DOHH2 (cell line): Measurements from ENCODE around the gene COA3.

Experiments used
- H3F3A ChIP-seq: fragments of 200-600 bp; sonication (generic), shearing (Covaris generic); 2 replicates; pipeline ENCODE4 v1.6.0; 2016; ENCODE audit warnings: antibody characterized with exemption, mild to moderate bottlenecking; ENCODE audit not compliant: control insufficient read depth, insufficient read depth
- H3K27ac ChIP-seq: fragments of 200-600 bp; sonication (generic); 2 replicates; pipeline ENCODE4 v1.5.1; 2014; ENCODE audit warnings: low read depth, mild to moderate bottlenecking, low read length, moderate library complexity
- H3K27me3 ChIP-seq: fragments of 200-600 bp; sonication (generic); 2 replicates; pipeline ENCODE4 v1.6.1; 2014; ENCODE audit warnings: mild to moderate bottlenecking, low read length, mixed read lengths; ENCODE audit not compliant: control insufficient read depth
- H3K36me3 ChIP-seq: fragments of 200-600 bp; sonication (generic); 2 replicates; pipeline ENCODE4 v1.6.1; 2014; ENCODE audit warnings: mild to moderate bottlenecking, low read length, moderate library complexity, mixed read lengths; ENCODE audit not compliant: control insufficient read depth
- H3K4me1 ChIP-seq: fragments of 200-600 bp; sonication (generic); 2 replicates; pipeline ENCODE4 v1.6.1; 2014; ENCODE audit warnings: mild to moderate bottlenecking, low read length, mixed read lengths; ENCODE audit not compliant: control insufficient read depth
- H3K4me2 ChIP-seq: fragments of 200-600 bp; sonication (generic); 2 replicates; pipeline ENCODE4 v1.6.0; 2014; ENCODE audit warnings: mild to moderate bottlenecking, low read length, moderate library complexity
- H3K4me3 ChIP-seq: fragments of 200-600 bp; sonication (generic); 2 replicates; pipeline ENCODE4 v1.5.1; 2014; ENCODE audit warnings: mild to moderate bottlenecking, low read length, mixed read lengths
- H3K79me2 ChIP-seq: fragments of 200-600 bp; sonication (generic); 2 replicates; pipeline ENCODE4 v1.6.1; 2014; ENCODE audit warnings: mild to moderate bottlenecking, low read length, mixed read lengths; ENCODE audit not compliant: control insufficient read depth
- H3K9me2 ChIP-seq: fragments of 200-600 bp; sonication (generic); replicated peaks from 2 replicates; pipeline ENCODE4 v1.6.1; 2014; ENCODE audit warnings: mild to moderate bottlenecking, low read length, mixed read lengths; ENCODE audit not compliant: control insufficient read depth
- H3K9me3 ChIP-seq: fragments of 200-600 bp; sonication (generic); 2 replicates; pipeline ENCODE4 v1.6.1; 2014; ENCODE audit warnings: antibody characterized with exemption, low read length, mixed read lengths; ENCODE audit not compliant: control insufficient read depth, insufficient read depth
- H4K20me1 ChIP-seq: fragments of 200-600 bp; sonication (generic); 2 replicates; pipeline ENCODE4 v1.6.0; 2014; ENCODE audit warnings: low read depth, mild to moderate bottlenecking, antibody characterized with exemption, low read length, moderate library complexity; ENCODE audit not compliant: control insufficient read depth, insufficient read depth
- CTCF ChIP-seq: fragments of 200-600 bp; sonication (generic); IDR thresholded peaks from one replicate; pipeline ENCODE4 v1.5.1; 2014; ENCODE audit warnings: antibody characterized with exemption, mild to moderate bottlenecking, low read depth, low read length; ENCODE audit not compliant: poor library complexity, severe bottlenecking
- EZH2phosphoT487 ChIP-seq: fragments of 200-600 bp; sonication (generic); IDR thresholded peaks from 2 replicates; pipeline ENCODE4 v1.6.1; 2017; ENCODE audit warnings: borderline replicate concordance, mild to moderate bottlenecking, antibody characterized with exemption, low read length, moderate library complexity, mixed read lengths

COA3 gene

GRCh38 chr17:42835732-42836131 is 37.2 kb upstream of the COA3 start:
- H3K9me2 ChIP-seq, result no peaks in the 10 kb centered on the region
- TF ChIP-seq CTCF (no peak), EZH2phosphoT487 (no peak)
- H4K20me1 ChIP-seq, result no peaks in the 10 kb centered on the region
- H3K27ac ChIP-seq, result no peak overlapping the region
- H3K4me1 ChIP-seq, result peaks cover 17% of the 10 kb centered on the region
- no peak overlapping the region for H3K4me3 ChIP-seq
- peaks cover 46% of the 10 kb centered on the region for H3K79me2 ChIP-seq
- H3K36me3 ChIP-seq, result peaks cover 65% of the 10 kb centered on the region
- no peaks in the 10 kb centered on the region for H3K27me3 ChIP-seq
- no peaks in the 10 kb centered on the region for H3F3A ChIP-seq
- no peak overlapping the region for H3K4me2 ChIP-seq
- no peaks in the 10 kb centered on the region for H3K9me3 ChIP-seq

GRCh38 chr17:42833767-42834422 is 35.4 kb upstream of the COA3 start:
- peak overlapping the region; percentile 90 for H3K4me3 ChIP-seq
- no peaks in the 10 kb centered on the region for H3F3A ChIP-seq
- H3K27ac ChIP-seq, result peak overlapping the region; percentile 55
- no peaks in the 10 kb centered on the region for H3K9me3 ChIP-seq
- peaks cover 46% of the 10 kb centered on the region for H3K79me2 ChIP-seq
- H4K20me1 ChIP-seq, result no peaks in the 10 kb centered on the region
- no peaks in the 10 kb centered on the region for H3K9me2 ChIP-seq
- TF ChIP-seq CTCF (no peak), EZH2phosphoT487 (no peak)
- H3K36me3 ChIP-seq, result peaks cover 52% of the 10 kb centered on the region
- H3K4me1 ChIP-seq, result peaks cover 17% of the 10 kb centered on the region
- peak overlapping the region; percentile 76 for H3K4me2 ChIP-seq
- H3K27me3 ChIP-seq, result no peaks in the 10 kb centered on the region

GRCh38 chr17:42832934-42833766 is 34.6 kb upstream of the COA3 start, which contains the start of gene PSME3:
PSME3 (plus strand) TSS chr17:42833397; CDS start chr17:42833632, 235 bp downstream.
- Histone ChIP-seq H4K20me1 (no peaks in the 10 kb centered on the region), H3K4me3 (peak within 1 kb of the TSS; percentile 90), H3F3A (no peaks in the 10 kb centered on the region), H3K9me3 (no peaks in the 10 kb centered on the region), H3K27me3 (no peaks in the 10 kb centered on the region), H3K9me2 (no peaks in the 10 kb centered on the region), H3K4me2 (peak within 1 kb of the TSS; percentile 76), H3K4me1 (peaks cover 17% of the 10 kb centered on the region), H3K36me3 (peaks cover 45% of the 10 kb centered on the region), H3K27ac (peak within 1 kb of the TSS; percentile 55), H3K79me2 (peaks cover 46% of the 10 kb centered on the region)
- TF ChIP-seq CTCF (no peak), EZH2phosphoT487 (no peak)
